Loucy (cell line): ENCODE data around the gene ANTXR2.
A peak's percentile ranks its signal among the peaks of the same experiment; 100 is the strongest.

Experiments
- H2AFZ ChIP-seq: fragments of 200-600 bp; sonication (generic); 2 replicates; pipeline ENCODE4 v1.6.0; 2016; ENCODE audit warnings: antibody characterized with exemption, mild to moderate bottlenecking, low read length, moderate library complexity
- H3F3A ChIP-seq: fragments of 200-600 bp; 2 replicates; pipeline ENCODE4 v1.6.0; 2016; ENCODE audit warnings: antibody characterized with exemption, low read depth, mild to moderate bottlenecking
- H3K27me3 ChIP-seq: fragments of 200-600 bp; sonication (generic); 2 replicates; pipeline ENCODE4 v1.6.1; 2014; ENCODE audit warnings: low read length, mild to moderate bottlenecking; ENCODE audit not compliant: insufficient read depth, poor library complexity, severe bottlenecking
- H3K36me3 ChIP-seq: fragments of 200-600 bp; sonication (generic); 2 replicates; pipeline ENCODE4 v1.6.1; 2016; ENCODE audit warnings: low read length; ENCODE audit not compliant: insufficient read depth
- H3K4me1 ChIP-seq: fragments of 200-600 bp; sonication (generic); 2 replicates; pipeline ENCODE4 v1.5.1; 2014; ENCODE audit warnings: low read length, mild to moderate bottlenecking; ENCODE audit not compliant: insufficient read depth, poor library complexity, severe bottlenecking
- H3K4me2 ChIP-seq: fragments of 200-600 bp; sonication (generic); 2 replicates; pipeline ENCODE4 v1.6.0; 2014; ENCODE audit warnings: antibody characterized with exemption, low read length, low read depth, mild to moderate bottlenecking; ENCODE audit not compliant: poor library complexity, severe bottlenecking
- H3K4me3 ChIP-seq: fragments of 200-600 bp; sonication (generic); 2 replicates; pipeline ENCODE4 v1.5.1; 2014; ENCODE audit warnings: low read length, mild to moderate bottlenecking, mixed read lengths; ENCODE audit not compliant: poor library complexity, severe bottlenecking
- H3K79me2 ChIP-seq: fragments of 200-600 bp; sonication (generic); 2 replicates; pipeline ENCODE4 v1.6.1; 2014; ENCODE audit warnings: low read length; ENCODE audit not compliant: insufficient read depth
- H3K9ac ChIP-seq: fragments of 200-600 bp; sonication (generic); 2 replicates; pipeline ENCODE4 v1.6.0; 2014; ENCODE audit warnings: mild to moderate bottlenecking, low read depth, low read length, moderate library complexity; ENCODE audit not compliant: poor library complexity, severe bottlenecking
- H3K9me2 ChIP-seq: fragments of 200-600 bp; sonication (generic); replicated peaks from 2 replicates; pipeline ENCODE4 v1.6.1; 2016; ENCODE audit warnings: low read depth, low read length, mixed read lengths
- H3K9me3 ChIP-seq: fragments of 200-600 bp; sonication (generic); 2 replicates; pipeline ENCODE4 v1.6.1; 2014; ENCODE audit warnings: mild to moderate bottlenecking, antibody characterized with exemption, low read length, low read depth; ENCODE audit not compliant: insufficient read depth
- H4K20me1 ChIP-seq: fragments of 200-600 bp; sonication (generic); 2 replicates; pipeline ENCODE4 v1.6.0; 2014; ENCODE audit warnings: antibody characterized with exemption, low read length, mild to moderate bottlenecking; ENCODE audit not compliant: insufficient read depth, poor library complexity, severe bottlenecking
- CTCF ChIP-seq: fragments of 200-600 bp; sonication (generic); conservative IDR thresholded peaks from 2 replicates; pipeline ENCODE4 v1.5.1; 2014; ENCODE audit warnings: mild to moderate bottlenecking, antibody characterized with exemption, low read length
- EZH2phosphoT487 ChIP-seq: fragments of 200-600 bp; IDR thresholded peaks from 2 replicates; pipeline ENCODE4 v1.6.1; 2018; ENCODE audit warnings: antibody characterized with exemption, mild to moderate bottlenecking, moderate library complexity, borderline replicate concordance

Gene ANTXR2

GRCh38 chr4:79917246-79917645 lies 155.8 kb downstream of the ANTXR2 start:
- TF ChIP-seq CTCF (peak; percentile 87), EZH2phosphoT487 (no peak)
- H3K4me3 ChIP-seq, result no peak overlapping the region
- H3K79me2 ChIP-seq, result no peaks in the 10 kb centered on the region
- H3F3A ChIP-seq, result no peaks in the 10 kb centered on the region
- no peak overlapping the region for H3K4me2 ChIP-seq
- no peak overlapping the region for H3K9ac ChIP-seq
- no peaks in the 10 kb centered on the region; the same call in 1 of the 2 replicates for H3K36me3 ChIP-seq
- no peak overlapping the region for H2AFZ ChIP-seq
- H3K9me2 ChIP-seq, result no peaks in the 10 kb centered on the region
- peaks cover 12% of the 10 kb centered on the region for H4K20me1 ChIP-seq
- peaks cover 15% of the 10 kb centered on the region for H3K4me1 ChIP-seq
- no peaks in the 10 kb centered on the region for H3K9me3 ChIP-seq
- H3K27me3 ChIP-seq, result no peaks in the 10 kb centered on the region

GRCh38 chr4:79915246-79915645 lies 157.8 kb downstream of the ANTXR2 start:
- no peaks in the 10 kb centered on the region for H3K27me3 ChIP-seq
- H4K20me1 ChIP-seq, result peaks cover 12% of the 10 kb centered on the region
- H2AFZ ChIP-seq, result no peak overlapping the region
- H3K9me2 ChIP-seq, result no peaks in the 10 kb centered on the region
- H3K36me3 ChIP-seq, result no peaks in the 10 kb centered on the region; the same call in 1 of the 2 replicates
- H3K9me3 ChIP-seq, result no peaks in the 10 kb centered on the region
- TF ChIP-seq CTCF, result no peak
- TF ChIP-seq EZH2phosphoT487, result no peak
- H3K4me1 ChIP-seq, result peaks cover 15% of the 10 kb centered on the region
- no peak overlapping the region for H3K4me2 ChIP-seq
- H3K79me2 ChIP-seq, result no peaks in the 10 kb centered on the region
- H3K4me3 ChIP-seq, result no peak overlapping the region
- H3K9ac ChIP-seq, result no peak overlapping the region
- no peaks in the 10 kb centered on the region for H3F3A ChIP-seq

- TF ChIP-seq CTCF, result no peak
- no peak for TF ChIP-seq EZH2phosphoT487
- no peaks in the 10 kb centered on the region for H3K27me3 ChIP-seq
- H3K79me2 ChIP-seq, result no peaks in the 10 kb centered on the region
- H4K20me1 ChIP-seq, result peaks cover 12% of the 10 kb centered on the region
- no peaks in the 10 kb centered on the region for H3K9me3 ChIP-seq
- H2AFZ ChIP-seq, result no peak overlapping the region
- H3K9me2 ChIP-seq, result no peaks in the 10 kb centered on the region
- H3K4me3 ChIP-seq, result no peak overlapping the region
- peak overlapping the region; percentile 50 for H3K4me2 ChIP-seq
- H3F3A ChIP-seq, result no peaks in the 10 kb centered on the region
- H3K4me1 ChIP-seq, result peaks cover 15% of the 10 kb centered on the region
- H3K36me3 ChIP-seq, result peaks cover 10% of the 10 kb centered on the region
- no peak overlapping the region for H3K9ac ChIP-seq
These were observed 159.4 kb downstream of the ANTXR2 start for GRCh38 chr4:79913581-79913980.
